ENCODE data around the gene NFIA.

Gene NFIA

DNA sequence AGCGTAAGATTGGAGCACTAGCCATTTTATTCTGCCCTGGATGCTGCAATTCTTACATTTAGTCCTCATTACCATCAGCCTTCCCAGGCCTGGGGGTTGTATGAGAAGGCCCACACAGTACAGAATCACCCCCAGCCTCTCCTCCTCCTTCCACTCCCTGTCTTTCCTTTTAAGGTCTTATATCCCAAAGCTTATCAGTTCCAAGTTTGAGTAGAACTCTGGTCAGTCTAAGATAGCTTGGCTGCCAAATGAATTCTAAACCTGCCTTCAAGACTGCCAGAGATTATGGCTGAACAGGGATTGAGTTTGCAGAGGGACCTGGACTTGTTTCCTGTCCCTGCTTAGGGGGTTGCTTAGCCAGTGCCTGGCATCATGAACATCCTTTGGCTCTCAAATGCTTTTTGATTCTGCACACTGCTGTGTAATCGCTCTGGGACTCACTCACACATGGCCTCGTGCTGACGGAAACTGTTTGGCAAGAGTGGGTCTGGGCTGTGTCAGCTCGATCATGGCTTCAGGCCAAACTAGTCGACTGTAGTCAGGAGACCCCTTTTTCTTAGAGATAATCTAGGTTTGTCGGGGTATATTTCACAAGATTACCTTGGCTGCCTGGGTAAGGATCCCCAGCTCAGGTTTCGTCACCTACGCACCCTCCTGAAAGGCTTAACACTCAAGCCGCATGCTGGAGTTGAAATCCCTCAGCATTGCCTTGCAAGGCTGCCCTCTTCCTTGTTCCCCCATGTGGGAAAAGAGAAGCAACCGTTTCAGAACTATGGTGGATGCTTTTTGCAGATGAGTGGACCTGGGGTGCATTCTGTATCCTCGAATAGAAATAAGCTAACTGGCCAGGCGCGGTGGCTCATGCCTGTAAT is 252.6 kb downstream of the NFIA start:
- DNase-seq (ENCODE audit: low spot score), result no peak

DNA sequence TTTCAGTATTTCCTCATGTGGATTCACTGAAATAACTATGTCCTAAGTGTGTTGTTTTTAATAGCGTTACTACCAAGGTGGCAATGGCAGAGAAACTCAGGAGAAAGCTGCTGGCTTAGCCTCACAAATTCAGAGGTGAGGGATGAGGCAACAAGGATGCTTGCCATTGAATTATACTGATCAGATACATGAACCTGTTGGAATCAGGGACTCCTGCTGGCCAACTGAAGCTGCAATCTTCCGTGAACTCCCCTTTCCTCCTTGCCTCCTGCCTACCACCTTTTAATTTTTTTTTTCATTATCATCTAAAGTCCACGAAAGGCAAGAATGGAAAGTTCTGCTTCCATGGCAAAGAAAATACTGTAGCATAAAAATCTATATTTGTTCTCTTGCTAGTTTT is 254.7 kb downstream of the NFIA start:
- DNase-seq (ENCODE audit: low spot score), result no peak

DNA sequence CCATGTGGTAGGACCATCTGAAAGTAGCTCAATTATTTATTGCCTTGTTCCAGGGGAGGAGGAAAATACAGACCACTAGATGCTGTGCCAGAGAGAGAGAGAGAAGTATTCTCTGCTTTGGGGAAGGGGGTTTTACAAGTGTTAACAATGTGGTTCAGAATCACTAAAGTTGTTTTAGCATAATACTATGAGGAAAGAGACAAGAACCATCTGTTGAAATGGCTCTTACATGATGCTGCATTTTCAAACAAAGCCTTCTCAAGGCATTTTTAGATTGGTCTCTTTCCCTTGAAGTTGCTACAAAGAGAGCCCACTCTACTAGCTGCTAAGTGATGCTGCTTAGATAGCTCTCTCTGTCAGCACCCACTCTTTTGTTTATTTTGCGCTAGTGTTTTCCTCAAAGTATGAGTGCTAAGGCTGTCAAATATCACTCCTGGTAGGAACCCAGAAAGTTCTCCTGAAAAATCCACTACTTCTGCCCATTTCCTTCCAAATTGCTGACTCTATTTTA is 255.1 kb downstream of the NFIA start:
- no peak for DNase-seq (ENCODE audit: low spot score)

DNA sequence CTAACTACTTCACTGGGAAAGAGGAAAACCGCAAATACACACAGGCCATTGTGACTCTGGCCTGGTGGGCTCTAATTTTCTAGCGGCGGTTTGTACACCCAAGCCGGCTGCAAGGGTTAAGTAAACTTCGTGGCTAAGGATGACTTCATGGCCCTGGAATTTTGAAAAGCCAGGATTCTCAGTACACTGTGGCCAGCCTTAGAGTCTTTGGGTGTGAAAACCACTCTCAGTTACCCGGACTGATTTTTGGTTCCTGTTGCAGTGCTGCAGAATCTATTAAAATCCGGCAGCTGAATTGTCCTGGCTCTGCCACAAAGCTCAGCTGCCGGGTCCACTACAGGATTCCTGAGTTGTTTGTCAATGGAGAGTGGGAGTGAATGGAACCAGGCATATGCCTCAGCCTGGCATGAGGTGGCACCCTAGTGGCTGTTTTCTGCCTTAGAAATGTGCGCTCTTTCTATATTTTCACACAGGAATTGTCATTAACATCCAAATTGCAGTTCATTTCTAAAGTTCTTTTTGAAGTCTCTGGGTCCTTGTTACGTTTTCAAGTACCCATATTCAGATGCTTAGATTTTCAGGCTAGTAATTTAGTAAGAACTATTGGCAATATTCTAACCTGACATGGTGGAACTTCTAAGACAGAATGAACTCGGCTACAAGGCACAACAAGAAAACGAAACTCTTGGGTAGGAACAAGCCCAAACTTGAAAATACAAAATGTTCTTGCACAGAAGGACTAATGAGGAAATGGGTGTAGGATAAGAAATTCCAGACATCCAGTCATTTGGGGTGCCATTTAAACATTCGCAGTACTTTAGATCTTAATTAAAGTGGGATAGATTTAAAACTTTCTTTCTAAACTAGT is 255.9 kb downstream of the NFIA start:
- no peak for DNase-seq (ENCODE audit: low spot score)

DNA sequence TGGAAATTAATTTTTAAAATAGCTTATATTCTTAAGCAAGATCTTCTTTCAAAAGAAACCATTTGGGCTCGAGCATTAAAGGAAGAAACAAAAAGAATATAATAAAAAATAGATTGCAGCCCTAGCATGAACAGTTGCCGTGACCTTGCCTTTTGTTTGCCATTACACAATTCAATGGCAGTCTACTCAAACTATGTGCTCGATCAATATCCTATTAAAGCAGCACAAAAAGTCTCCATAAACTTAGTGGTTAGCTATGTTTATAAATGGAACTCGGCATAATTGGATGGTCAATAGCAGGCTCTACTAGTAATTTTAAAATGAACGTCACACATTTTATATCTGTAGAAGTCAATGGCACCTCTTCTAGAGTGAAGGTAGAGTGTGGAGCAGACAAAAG is 256.5 kb downstream of the NFIA start:
- no peak for DNase-seq (ENCODE audit: low spot score)

DNA sequence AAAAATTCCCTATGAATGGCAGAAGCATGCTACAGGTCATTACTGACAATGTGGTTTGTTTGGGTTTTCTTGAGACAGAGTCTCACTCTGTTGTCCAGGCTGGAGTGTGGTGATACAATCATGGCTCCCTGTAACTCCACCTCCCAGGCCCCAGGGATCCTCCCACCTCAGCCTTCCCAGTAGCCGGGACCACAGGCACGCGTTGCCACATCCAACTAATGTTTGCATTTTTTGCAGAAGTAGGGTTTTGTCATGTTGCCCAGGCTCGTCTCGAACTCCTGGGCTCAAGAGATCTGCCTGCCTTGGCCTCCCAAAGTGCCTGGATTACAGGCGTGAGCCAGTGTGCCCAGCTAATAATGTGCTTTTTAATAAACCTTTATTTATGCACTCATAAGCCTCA is 259.1 kb downstream of the NFIA start:
- DNase-seq (ENCODE audit: low spot score), result no peak

DNA sequence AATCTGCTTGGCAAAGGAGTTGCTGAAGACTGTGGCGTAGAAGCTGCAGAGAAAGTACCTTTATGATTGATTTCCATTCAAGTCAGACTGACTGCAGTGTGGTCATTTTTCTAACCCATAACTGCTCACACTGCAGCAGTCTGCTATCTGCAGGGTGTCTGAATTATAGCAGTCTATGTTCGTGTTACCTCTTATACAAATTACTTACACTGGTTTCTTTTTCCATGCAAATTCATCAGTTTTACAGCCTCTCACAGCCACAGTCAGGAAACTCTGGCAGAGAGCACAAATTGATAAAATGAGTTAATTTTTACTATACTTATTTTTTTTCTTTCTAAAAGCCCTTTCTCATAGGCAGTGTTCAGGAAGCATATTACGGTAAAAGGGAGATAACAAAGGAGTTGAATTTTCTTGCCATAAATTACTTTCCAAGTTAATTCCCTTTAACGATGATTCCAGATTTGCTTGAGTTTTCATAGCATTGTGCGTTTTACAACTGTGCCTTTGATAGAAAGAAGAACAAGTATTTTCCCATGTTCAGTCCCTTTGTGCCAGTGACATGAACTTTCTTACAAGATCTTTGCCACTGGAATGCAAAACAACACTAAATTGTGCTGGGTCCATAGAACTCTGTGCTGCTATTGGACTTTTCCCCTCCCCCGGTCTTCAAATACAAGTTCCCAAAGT is 261.5 kb downstream of the NFIA start:
- no peak for DNase-seq (ENCODE audit: low spot score)

DNA sequence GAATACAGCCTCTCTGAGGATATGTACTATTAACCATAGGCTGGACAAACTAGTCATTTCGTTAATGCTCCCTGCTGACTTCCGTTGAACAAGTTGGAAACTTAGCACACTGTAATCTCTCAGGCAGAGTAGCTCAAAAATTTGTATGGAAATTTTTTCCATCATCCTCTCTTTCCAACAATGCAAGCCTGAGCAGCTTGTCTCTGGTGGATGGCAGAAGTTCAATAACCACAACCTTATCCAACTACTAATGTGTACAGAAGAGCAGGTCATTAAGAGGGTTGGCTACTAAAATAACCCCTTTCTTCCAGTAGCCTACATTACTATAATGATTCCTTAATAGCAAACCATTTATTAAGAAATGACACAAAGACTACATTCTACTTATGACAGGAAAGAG is 262.3 kb downstream of the NFIA start:
- no peak for DNase-seq (ENCODE audit: low spot score)

DNA sequence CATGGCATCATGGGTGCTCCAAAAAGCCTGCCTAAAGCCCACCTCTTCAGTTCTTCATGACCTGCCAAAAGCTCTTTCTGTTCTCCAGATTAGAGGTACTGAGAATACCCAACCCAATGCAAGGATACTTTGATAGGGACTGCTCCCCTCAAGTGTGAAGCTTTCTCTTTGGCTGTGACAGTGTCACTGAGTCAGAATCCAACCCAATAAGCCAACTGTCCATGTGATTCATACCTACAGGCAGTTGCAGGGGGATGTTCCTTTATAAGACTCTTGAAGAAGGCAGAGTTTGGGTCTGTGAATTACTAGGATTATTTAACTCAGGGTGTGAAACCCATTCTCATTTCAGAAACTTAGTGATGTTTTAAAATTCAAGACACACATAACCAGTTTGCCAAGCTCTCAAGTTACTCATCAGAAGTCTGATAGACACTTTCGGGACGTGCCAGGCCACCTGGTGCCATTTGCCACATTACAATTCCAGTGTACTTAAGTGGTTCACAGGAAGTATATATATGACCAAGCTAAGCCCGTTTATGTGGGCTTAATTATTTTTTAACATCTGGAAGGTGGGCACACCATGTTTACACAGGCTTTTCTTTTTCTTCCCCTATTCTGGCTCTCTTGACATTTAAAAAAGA is 265.8 kb downstream of the NFIA start:
- no peak for DNase-seq (ENCODE audit: low spot score)

DNA sequence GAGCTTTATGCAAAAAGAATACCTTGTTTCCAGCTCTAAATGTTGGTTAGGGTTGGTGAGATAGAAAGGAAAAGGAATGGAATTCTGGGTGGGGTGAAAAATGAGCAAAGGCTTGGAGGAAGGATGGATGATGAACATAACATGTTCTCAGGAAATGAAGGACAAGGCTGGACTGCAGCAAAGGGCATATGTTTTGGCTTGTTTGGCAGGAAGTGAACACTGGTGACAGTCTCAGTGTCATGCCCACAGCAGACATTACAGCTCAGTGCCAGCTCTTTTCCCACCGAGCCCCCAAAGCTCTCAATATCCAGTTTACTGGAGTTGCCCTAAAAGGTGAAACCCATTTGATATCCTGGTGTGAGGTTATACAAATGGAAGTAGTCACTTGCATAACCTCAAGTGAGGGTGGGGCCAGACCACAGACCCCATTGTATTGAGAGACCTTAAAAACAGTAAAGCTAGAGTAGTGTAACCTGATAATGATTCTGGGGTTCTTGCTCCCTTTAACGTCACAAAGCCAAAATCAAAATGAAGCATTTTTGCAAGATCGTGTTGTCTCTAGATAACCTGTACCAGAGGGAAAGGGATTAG is 270.6 kb downstream of the NFIA start:
- DNase-seq (ENCODE audit: low spot score), result no peak

DNA sequence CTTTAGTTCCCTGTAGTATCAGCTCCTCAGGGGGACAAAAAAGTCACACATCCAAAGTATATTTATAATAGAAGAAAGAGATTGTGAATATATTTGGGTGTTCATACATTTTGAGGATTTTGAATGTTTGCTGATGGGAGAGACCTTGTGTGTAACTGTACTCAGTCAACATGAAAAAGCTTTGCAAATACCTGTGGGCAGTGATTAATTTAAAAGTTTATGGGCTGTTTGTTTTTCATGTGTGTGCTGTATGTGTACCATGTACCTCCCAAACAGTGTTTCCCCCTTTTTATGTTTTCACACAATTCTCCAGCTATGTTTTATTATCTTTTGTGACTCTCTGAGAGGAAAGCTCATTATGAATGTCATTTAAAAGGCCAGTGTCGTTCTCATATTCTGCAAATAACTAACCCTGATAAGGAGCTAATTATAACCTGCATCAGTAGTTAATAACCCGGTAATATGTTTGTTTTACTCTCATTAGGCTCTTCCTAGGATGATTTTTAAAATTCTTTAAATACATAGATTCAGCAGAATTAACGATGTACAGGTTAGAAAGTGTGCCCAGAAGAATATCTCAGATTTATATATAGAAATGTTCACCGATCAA is 271.5 kb downstream of the NFIA start:
- DNase-seq (ENCODE audit: low spot score), result no peak

DNA sequence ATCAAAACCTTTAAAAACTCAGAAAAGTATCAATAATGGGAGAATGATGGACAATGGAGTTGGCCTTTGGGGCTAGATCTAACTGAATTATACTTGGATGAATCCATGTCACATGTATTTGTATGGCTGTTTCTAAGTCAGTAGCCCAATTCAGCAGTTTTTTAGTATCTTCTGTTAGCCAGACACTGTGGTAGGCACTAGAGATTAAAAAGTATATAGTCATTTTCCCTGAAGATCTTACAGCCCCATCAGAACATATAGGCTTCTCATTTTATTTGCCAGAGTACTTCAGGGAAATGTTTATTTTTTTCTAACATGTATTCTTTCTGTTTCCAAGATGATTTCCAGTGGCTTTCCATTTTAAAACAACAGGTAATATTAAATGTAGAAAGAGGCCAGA is 273.7 kb downstream of the NFIA start:
- DNase-seq (ENCODE audit: low spot score), result no peak

DNA sequence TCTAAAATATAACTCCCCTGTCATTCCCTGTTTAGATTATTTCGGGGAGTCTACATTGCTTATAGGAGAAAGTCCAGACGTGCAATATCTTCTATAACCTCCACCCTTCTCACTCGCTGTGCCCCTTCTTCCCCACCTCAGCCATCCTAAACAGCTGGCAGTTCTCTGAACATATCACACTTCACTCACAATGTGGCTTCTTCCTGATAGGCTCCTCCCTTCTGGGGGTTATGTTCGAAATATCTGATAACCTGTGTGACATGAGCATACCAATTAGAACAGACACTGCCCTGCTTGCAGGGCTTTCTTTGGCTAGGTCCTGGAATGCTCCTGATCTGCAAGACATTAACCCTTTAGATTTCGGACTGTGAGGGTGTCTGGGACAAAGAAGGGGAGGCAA is 274.6 kb downstream of the NFIA start:
- DNase-seq (ENCODE audit: low spot score), result no peak

DNA sequence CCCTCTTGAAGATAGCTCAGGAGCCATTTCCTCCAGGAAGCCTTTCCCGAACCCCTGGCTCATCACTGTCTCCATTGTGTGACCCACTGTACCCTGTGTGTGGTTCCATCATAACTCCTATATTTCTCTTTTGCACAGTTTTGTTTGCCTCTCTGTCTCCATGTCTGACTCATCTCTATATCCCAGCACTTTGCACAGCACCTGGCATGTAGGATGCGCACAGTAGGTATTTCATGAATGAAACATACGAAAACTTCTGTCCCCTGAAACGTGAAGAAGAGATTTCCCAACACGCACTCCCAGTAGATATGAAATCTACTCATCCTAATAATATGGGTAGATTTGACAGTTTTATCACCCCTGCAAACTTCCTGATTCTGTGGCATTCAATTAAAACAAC is 275.2 kb downstream of the NFIA start:
- no peak for DNase-seq (ENCODE audit: low spot score)

DNA sequence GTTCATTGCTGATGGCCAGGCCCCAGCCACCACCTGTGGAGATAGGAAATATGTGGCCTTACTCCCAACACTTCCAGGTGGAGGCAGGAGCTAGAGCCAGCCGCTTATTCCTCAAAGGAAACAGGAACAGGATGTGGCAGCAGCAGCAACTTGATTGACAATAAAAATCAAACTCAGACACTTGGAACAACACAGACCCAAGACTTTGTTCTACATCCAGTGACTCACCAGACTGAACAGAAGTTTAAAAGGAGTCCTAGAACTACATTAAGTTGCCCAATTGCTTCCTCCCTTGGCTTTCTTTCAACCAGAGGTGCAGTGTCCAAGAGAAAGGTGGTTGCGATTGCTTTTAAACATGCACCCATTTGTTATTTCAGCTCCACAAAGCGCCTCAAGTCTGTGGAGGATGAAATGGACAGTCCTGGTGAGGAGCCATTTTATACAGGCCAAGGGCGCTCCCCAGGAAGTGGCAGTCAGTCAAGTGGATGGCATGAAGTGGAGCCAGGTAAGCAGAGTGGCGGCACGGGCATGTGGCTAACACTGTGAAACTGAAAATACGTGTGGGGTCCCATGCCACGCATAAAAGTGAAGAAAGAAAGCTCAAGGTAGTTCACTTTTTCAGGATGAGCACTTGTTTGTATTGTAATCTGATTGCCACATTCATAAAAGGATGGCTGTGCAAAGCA is 276.6 kb downstream of the NFIA start:
- DNase-seq (ENCODE audit: low spot score), result no peak

DNA sequence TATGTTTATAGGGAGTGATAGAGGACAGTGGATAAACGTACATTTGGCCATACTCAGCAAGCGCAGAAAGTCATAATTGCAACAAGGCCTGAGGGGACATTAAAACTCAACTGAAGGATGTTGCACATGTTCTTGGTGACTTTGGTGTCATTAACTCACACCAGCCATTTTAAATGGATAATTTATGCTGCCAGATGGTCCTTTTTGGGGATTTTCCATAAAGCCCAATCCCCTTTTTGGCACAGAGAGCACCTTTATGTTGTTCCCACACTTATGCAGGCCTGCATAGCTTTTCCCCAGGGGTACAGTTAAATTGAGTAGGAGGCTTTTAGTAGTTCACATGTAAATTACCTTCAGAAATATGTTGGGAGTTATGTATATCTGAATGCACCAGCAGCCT is 279.6 kb downstream of the NFIA start:
- DNase-seq (ENCODE audit: low spot score), result no peak

DNA sequence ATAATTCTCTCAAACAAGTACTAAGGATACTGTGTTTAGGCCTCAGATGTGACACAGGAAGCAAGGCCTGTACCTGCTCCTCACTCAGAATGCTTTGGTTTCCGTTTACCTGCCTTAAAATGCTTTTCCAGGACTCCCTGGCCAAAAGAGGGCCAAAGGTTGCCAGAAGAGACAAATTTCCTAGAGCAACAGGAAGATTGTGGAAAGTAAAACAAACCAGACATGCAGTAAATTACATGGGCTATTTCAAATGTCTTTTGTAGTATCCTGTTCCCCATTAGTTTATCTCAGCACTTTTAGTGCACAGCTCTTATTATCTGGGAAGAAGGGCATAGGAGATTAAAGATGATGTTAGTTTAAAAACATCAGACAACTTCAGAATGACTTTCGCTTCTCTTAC is 280.0 kb downstream of the NFIA start:
- DNase-seq (ENCODE audit: low spot score), result no peak

DNA sequence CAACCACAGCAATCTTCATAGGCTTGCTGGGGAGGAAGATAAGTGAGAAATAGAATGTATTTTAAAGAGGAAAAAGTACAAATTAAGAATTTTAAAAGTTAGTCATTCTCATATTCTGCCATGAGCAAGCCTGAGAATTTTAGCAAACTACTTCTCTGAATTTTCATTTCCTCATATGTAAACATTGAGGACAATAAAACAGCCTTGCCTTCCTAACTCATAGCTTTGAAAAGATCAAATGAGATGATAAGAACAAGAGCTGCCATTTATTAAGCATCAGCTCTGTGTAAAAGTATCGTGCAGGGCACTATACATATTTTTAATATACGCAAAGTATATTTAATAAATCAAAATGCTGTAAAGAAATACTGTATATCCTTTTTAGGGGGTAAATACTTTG is 286.0 kb downstream of the NFIA start:
- DNase-seq (ENCODE audit: low spot score), result no peak

DNA sequence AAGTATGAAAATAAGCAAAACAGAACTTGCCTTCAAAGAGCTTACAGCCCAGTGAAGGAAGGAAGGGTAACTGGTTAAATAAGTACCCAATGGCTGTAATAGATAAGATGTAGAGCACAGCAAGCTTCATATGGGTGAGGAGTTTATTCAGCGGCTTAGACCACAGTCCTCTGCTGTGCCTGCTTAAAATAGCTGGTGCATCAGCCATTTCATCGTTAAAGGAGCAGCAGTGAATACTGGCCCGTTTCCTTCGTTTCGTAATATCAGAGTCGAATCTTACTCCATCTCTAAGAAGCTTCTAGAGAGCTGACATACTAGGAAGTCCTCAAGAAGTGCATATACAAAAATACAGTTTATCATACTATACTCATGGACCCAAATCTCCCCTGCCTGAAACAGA is 286.5 kb downstream of the NFIA start:
- no peak for DNase-seq (ENCODE audit: low spot score)

DNA sequence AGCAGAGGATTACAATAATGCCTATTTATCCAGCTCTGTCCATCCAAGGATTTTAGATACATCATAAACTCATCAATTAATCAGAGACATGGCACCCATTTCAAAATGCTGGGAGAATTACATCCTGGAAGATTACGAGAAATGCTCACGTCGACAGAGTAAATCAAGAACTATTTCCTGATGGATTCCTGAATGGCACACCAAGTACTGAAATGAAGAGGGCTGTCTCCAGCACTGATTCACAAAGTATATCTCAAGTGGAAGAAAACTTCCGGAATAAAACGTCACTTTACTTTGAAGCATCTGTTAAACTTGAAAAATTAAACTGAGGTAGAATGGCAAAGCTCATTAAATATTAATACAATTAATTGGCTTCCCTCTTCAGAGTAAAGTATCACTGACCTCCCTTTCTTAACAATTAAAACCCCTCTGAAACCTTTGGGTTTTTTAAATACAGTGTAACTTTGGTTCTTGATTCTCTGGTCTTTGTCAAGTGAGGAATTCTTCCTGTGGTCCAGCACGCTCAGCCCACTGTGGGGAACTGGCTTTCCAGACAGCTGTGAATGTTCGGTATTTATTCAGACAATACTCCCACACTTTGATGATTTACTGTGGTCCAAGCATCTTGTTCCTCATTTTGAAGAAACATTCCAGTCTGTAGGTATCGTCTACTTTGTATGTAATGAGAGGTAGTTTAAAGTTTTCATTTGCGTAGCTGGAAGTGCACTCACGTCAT is 288.0 kb downstream of the NFIA start:
- no peak for DNase-seq (ENCODE audit: low spot score)

All from CD4-positive, alpha-beta T cell treated with Interleukin-2 at 100 ng/mL for 4 hours (primary cell).